ENCODE results near the gene CYP8B1.

CYP8B1 gene

DNA sequence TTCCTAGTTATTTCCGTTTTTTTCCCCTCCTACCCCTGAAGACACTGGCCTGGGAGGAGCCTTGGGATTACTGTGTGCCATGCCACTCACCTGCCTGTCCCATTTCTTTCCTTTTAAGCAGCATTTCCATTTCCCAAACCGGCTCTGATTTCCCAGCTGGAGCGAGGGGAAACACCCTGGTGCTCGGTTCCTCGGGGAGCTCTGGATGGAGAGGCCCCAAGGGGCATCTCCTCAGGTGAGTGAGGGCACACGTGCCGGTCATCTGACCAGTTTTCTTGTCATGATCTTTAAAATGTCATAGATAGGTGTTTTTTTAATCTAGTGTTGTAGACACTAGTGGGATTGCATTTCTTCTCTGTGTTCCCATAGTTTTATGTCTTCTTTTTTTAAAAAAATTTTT is 33.0 kb upstream of the CYP8B1 start:
- no peak overlapping the region for H3K9ac ChIP-seq (ENCODE audit: low read length)
- H3K4me3 ChIP-seq (ENCODE audit: low read depth, low read length): no peak overlapping the region
- H2BK120ac ChIP-seq (ENCODE audit: insufficient read depth, low read length, poor library complexity): no peak overlapping the region
- no peak overlapping the region for H2AFZ ChIP-seq (ENCODE audit: insufficient read depth, low read length, poor library complexity)
- no peak overlapping the region for H3K18ac ChIP-seq (ENCODE audit: low read length)
- H3K4me1 ChIP-seq (ENCODE audit: control insufficient read depth in 1 of 2, insufficient read depth in 2 of 2, low read length in 2 of 2): peaks cover 0 to 2% of the 10 kb centered on the region in 2 experiments
- H3K23ac ChIP-seq (ENCODE audit: low read length): no peak overlapping the region
- H3K79me2 ChIP-seq (ENCODE audit: control insufficient read depth, insufficient read depth, low read length, poor library complexity): no peaks in the 10 kb centered on the region
- H3K4ac ChIP-seq (ENCODE audit: low read depth, low read length): no peak overlapping the region
- no peak overlapping the region for H2AK5ac ChIP-seq (ENCODE audit: low read length)
- no peak overlapping the region for H3K14ac ChIP-seq (ENCODE audit: low read length)
- peaks cover 5% of the 10 kb centered on the region for H3K9me3 ChIP-seq (ENCODE audit: insufficient read depth, low read depth, low read length)
- WGBS (ENCODE audit: extremely low coverage, insufficient coverage, insufficient read length): no CpG with 5 or more reads among the region's 7 CpGs
- no peak overlapping the region for H4K8ac ChIP-seq (ENCODE audit: low read depth, low read length)
- H3K79me1 ChIP-seq (ENCODE audit: low read length): no peaks in the 10 kb centered on the region
- H3K27ac ChIP-seq (ENCODE audit: low read depth, low read length): no peak overlapping the region
- H4K91ac ChIP-seq (ENCODE audit: low read depth, low read length): no peak overlapping the region
- no peak overlapping the region for H2BK12ac ChIP-seq (ENCODE audit: low read length)
- no peaks in the 10 kb centered on the region for H3K27me3 ChIP-seq (ENCODE audit: insufficient read depth, low read length)
- DNase-seq: no peak
- no peak overlapping the region for H4K12ac ChIP-seq (ENCODE audit: low read depth, low read length)
- no peaks in the 10 kb centered on the region for H3K36me3 ChIP-seq (ENCODE audit: control insufficient read depth in 1 of 2, insufficient read depth in 2 of 2, low read length in 2 of 2)
- H3K4me2 ChIP-seq (ENCODE audit: low read length): no peak overlapping the region
- no peak overlapping the region for H2BK5ac ChIP-seq (ENCODE audit: low read depth, low read length, poor library complexity)

DNA sequence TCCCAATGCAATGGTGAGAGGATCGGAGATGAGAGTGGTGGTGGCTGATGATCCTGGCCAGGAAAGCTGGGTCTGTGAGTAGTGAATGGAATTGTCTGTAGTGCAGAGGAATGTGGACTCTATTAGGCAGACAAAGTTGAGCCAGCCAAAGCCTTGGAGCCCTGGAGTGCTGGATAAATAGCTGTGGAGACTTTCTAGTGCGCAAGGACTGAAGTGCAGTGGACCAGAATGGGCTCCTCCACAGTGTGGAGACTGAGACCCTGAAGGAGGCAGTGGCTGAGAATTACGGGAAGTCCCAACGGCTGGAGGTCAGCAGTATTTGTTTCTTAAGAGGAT is 31.1 kb upstream of the CYP8B1 start:
- Histone ChIP-seq H3K9ac (ENCODE audit: low read length) (no peak overlapping the region), H2BK12ac (ENCODE audit: low read length) (no peak overlapping the region), H4K91ac (ENCODE audit: low read depth, low read length) (no peak overlapping the region), H3K4me2 (ENCODE audit: low read length) (no peak overlapping the region), H3K79me2 (ENCODE audit: control insufficient read depth, insufficient read depth, low read length, poor library complexity) (no peaks in the 10 kb centered on the region), H3K27me3 (ENCODE audit: insufficient read depth, low read length) (no peaks in the 10 kb centered on the region), H3K79me1 (ENCODE audit: low read length) (no peaks in the 10 kb centered on the region), H2AK5ac (ENCODE audit: low read length) (no peak overlapping the region), H3K14ac (ENCODE audit: low read length) (no peak overlapping the region), H2AFZ (ENCODE audit: insufficient read depth, low read length, poor library complexity) (no peak overlapping the region), H4K8ac (ENCODE audit: low read depth, low read length) (no peak overlapping the region), H3K27ac (ENCODE audit: low read depth, low read length) (no peak overlapping the region), H2BK5ac (ENCODE audit: low read depth, low read length, poor library complexity) (no peak overlapping the region), H4K12ac (ENCODE audit: low read depth, low read length) (no peak overlapping the region), H3K4me3 (ENCODE audit: low read depth, low read length) (no peak overlapping the region), H3K4me1 (ENCODE audit: control insufficient read depth in 1 of 2, insufficient read depth in 2 of 2, low read length in 2 of 2) (peaks cover 0 to 2% of the 10 kb centered on the region in 2 experiments), H3K9me3 (ENCODE audit: insufficient read depth, low read depth, low read length) (peaks cover 5% of the 10 kb centered on the region), H3K4ac (ENCODE audit: low read depth, low read length) (no peak overlapping the region), H3K23ac (ENCODE audit: low read length) (no peak overlapping the region), H3K36me3 (ENCODE audit: control insufficient read depth in 1 of 2, insufficient read depth in 2 of 2, low read length in 2 of 2) (no peaks in the 10 kb centered on the region), H2BK120ac (ENCODE audit: insufficient read depth, low read length, poor library complexity) (no peak overlapping the region), H3K18ac (ENCODE audit: low read length) (no peak overlapping the region)
- no CpG with 5 or more reads among the region's 4 CpGs for WGBS (ENCODE audit: extremely low coverage, insufficient coverage, insufficient read length)
- DNase-seq: peak in 1 of 2 donors; percentile 7

DNA sequence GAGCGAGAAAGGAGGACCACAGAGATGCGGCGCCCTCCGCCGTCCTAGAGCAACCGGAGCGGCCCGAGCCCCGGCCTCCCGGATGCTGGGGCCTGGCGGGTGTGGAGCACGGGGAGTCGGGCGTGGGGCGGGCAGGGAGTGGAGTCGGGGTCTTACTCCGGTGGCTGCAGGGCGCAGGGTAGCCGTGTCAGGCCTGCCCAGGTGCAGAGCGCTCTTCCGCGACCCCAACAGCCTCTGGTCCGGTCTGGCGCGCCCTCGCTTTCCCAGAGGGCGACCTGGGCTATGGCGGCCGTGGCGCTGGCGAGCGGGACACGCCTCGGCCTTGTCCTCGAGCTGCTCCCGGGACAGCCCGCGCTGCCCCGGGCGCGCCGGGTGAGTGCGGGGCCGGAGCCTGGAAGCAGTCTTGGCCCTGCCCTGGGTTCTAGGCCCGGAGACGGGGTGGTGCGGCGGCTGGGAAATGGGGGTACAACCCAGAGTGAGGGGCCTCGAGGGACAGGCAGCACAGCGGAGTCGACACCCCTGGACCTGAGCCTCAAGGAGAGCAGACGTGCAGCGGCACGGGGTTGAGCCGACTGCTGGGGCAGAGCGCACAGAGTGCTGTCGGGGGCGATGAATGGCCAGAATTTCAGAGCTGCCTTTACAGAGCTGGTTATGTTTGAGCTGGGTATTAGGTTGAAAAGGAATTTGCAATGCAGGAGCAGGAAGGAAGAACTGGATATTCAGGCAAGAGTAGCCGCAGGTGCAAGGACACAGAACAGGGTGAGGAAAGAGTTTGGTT is 30.6 kb upstream of the CYP8B1 start, which contains the start of gene ZNF662:
TSS of gene ZNF662 (plus strand) at position 73 of the 778 bp plus-strand sequence. CDS start 1,973 bp downstream, outside the sequence.
- Histone ChIP-seq H4K91ac (ENCODE audit: low read depth, low read length) (no peak within 1 kb of the TSS), H2BK12ac (ENCODE audit: low read length) (no peak within 1 kb of the TSS), H2AK5ac (ENCODE audit: low read length) (no peak within 1 kb of the TSS), H3K27ac (ENCODE audit: low read depth, low read length) (no peak within 1 kb of the TSS), H4K8ac (ENCODE audit: low read depth, low read length) (no peak within 1 kb of the TSS), H4K12ac (ENCODE audit: low read depth, low read length) (no peak within 1 kb of the TSS), H3K27me3 (ENCODE audit: insufficient read depth, low read length) (no peaks in the 10 kb centered on the region), H3K4ac (ENCODE audit: low read depth, low read length) (no peak within 1 kb of the TSS), H2BK120ac (ENCODE audit: insufficient read depth, low read length, poor library complexity) (no peak within 1 kb of the TSS), H3K9me3 (ENCODE audit: insufficient read depth, low read depth, low read length) (peaks cover 5% of the 10 kb centered on the region), H3K23ac (ENCODE audit: low read length) (no peak within 1 kb of the TSS), H3K18ac (ENCODE audit: low read length) (no peak within 1 kb of the TSS), H3K4me2 (ENCODE audit: low read length) (no peak within 1 kb of the TSS), H3K9ac (ENCODE audit: low read length) (no peak within 1 kb of the TSS), H3K36me3 (ENCODE audit: control insufficient read depth in 1 of 2, insufficient read depth in 2 of 2, low read length in 2 of 2) (no peaks in the 10 kb centered on the region), H3K4me3 (ENCODE audit: low read depth, low read length) (no peak within 1 kb of the TSS), H3K4me1 (ENCODE audit: control insufficient read depth in 1 of 2, insufficient read depth in 2 of 2, low read length in 2 of 2) (peaks cover 0 to 2% of the 10 kb centered on the region in 2 experiments), H2BK5ac (ENCODE audit: low read depth, low read length, poor library complexity) (no peak within 1 kb of the TSS), H2AFZ (ENCODE audit: insufficient read depth, low read length, poor library complexity) (no peak within 1 kb of the TSS), H3K79me2 (ENCODE audit: control insufficient read depth, insufficient read depth, low read length, poor library complexity) (no peaks in the 10 kb centered on the region), H3K14ac (ENCODE audit: low read length) (no peak within 1 kb of the TSS), H3K79me1 (ENCODE audit: low read length) (no peaks in the 10 kb centered on the region)
- peak in 1 of 2 donors; percentile 38 for DNase-seq
- no CpG with 5 or more reads among the region's 59 CpGs for WGBS (ENCODE audit: extremely low coverage, insufficient coverage, insufficient read length)

DNA sequence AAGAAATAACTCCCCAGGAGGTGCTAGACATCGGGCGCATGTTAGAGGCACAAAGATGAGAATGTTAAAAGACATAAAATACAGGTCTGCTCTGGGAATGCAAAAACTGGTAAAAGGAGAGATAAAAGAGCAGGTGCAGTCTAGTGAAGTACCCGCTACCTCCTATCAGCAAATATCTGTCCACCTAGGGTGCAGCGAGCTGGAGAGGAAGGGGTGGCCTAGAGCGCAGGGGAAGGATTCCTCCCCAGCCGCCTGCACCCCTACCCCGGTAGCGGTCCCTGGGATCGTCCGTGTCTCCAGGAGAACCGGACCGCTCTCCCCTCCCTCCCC is 30.0 kb upstream of the CYP8B1 start:
- Histone ChIP-seq H3K36me3 (ENCODE audit: control insufficient read depth in 1 of 2, insufficient read depth in 2 of 2, low read length in 2 of 2) (no peaks in the 10 kb centered on the region), H3K18ac (ENCODE audit: low read length) (no peak overlapping the region), H3K27me3 (ENCODE audit: insufficient read depth, low read length) (no peaks in the 10 kb centered on the region), H2AFZ (ENCODE audit: insufficient read depth, low read length, poor library complexity) (no peak overlapping the region), H3K4ac (ENCODE audit: low read depth, low read length) (no peak overlapping the region), H3K23ac (ENCODE audit: low read length) (no peak overlapping the region), H4K91ac (ENCODE audit: low read depth, low read length) (no peak overlapping the region), H3K4me1 (ENCODE audit: control insufficient read depth in 1 of 2, insufficient read depth in 2 of 2, low read length in 2 of 2) (peaks cover 0 to 2% of the 10 kb centered on the region in 2 experiments), H3K79me1 (ENCODE audit: low read length) (no peaks in the 10 kb centered on the region), H4K8ac (ENCODE audit: low read depth, low read length) (no peak overlapping the region), H2BK120ac (ENCODE audit: insufficient read depth, low read length, poor library complexity) (no peak overlapping the region), H4K12ac (ENCODE audit: low read depth, low read length) (no peak overlapping the region), H3K14ac (ENCODE audit: low read length) (no peak overlapping the region), H3K9ac (ENCODE audit: low read length) (no peak overlapping the region), H3K9me3 (ENCODE audit: insufficient read depth, low read depth, low read length) (peaks cover 5% of the 10 kb centered on the region), H3K4me3 (ENCODE audit: low read depth, low read length) (no peak overlapping the region), H3K27ac (ENCODE audit: low read depth, low read length) (no peak overlapping the region), H2BK12ac (ENCODE audit: low read length) (no peak overlapping the region), H2AK5ac (ENCODE audit: low read length) (no peak overlapping the region), H2BK5ac (ENCODE audit: low read depth, low read length, poor library complexity) (no peak overlapping the region), H3K4me2 (ENCODE audit: low read length) (no peak overlapping the region), H3K79me2 (ENCODE audit: control insufficient read depth, insufficient read depth, low read length, poor library complexity) (no peaks in the 10 kb centered on the region)
- DNase-seq: no peak
- WGBS (ENCODE audit: extremely low coverage, insufficient coverage, insufficient read length): no CpG with 5 or more reads among the region's 12 CpGs

All from trophoblast cell (in vitro differentiated cells and primary cell).